ENCODE results near the gene MDFI. TPM values are rescaled to one million over a fixed set of nuclear protein-coding genes. Genes with fewer than 3 reads are reported as not detected.

MDFI gene
- polyA plus RNA-seq, 1 donor from 2014 or later = 42.5 TPM

- Histone ChIP-seq H3K9ac (ENCODE audit: low read length) (no peak overlapping the region), H3K27ac (ENCODE audit: low read length) (no peak overlapping the region), H3K27me3 (ENCODE audit: insufficient read depth, low read depth, low read length) (no peaks in the 10 kb centered on the region), H3K79me2 (replicated peaks; ENCODE audit: insufficient read depth, low read length) (no peaks in the 10 kb centered on the region), H3K9me3 (ENCODE audit: low read length) (no peaks in the 10 kb centered on the region), H4K20me1 (ENCODE audit: insufficient read depth) (no peaks in the 10 kb centered on the region), H2AFZ (ENCODE audit: low read depth, low read length) (no peak overlapping the region), H3F3A (ENCODE audit: insufficient read depth, low read length, poor library complexity, severe bottlenecking) (peaks cover 3% of the 10 kb centered on the region), H3K4me2 (ENCODE audit: low read length) (no peak overlapping the region), H3K9me2 (ENCODE audit: insufficient read depth, low read length) (no peaks in the 10 kb centered on the region), H3K4me3 (ENCODE audit: low read length) (no peak overlapping the region), H3K36me3 (ENCODE audit: insufficient read depth, low read length) (no peaks in the 10 kb centered on the region)
- no peak for TF ChIP-seq POLR2AphosphoS5 (IDR thresholded peaks at IDR 0.05)
- TF ChIP-seq MXI1 (conservative IDR thresholded peaks at IDR 0.05; ENCODE audit: poor library complexity, severe bottlenecking) = no peak
- no peak for TF ChIP-seq REST (IDR thresholded peaks at IDR 0.05; ENCODE audit: borderline replicate concordance)
- TF ChIP-seq EZH2 (IDR thresholded peaks at IDR 0.05; ENCODE audit: borderline replicate concordance, insufficient read depth, low read length, poor library complexity, severe bottlenecking) = no peak
- TF ChIP-seq SMC3 (conservative IDR thresholded peaks at IDR 0.05; ENCODE audit: poor library complexity) = no peak
- no peak for TF ChIP-seq TAF1 (IDR thresholded peaks at IDR 0.05; ENCODE audit: low read depth)
- TF ChIP-seq, protein P1, sequence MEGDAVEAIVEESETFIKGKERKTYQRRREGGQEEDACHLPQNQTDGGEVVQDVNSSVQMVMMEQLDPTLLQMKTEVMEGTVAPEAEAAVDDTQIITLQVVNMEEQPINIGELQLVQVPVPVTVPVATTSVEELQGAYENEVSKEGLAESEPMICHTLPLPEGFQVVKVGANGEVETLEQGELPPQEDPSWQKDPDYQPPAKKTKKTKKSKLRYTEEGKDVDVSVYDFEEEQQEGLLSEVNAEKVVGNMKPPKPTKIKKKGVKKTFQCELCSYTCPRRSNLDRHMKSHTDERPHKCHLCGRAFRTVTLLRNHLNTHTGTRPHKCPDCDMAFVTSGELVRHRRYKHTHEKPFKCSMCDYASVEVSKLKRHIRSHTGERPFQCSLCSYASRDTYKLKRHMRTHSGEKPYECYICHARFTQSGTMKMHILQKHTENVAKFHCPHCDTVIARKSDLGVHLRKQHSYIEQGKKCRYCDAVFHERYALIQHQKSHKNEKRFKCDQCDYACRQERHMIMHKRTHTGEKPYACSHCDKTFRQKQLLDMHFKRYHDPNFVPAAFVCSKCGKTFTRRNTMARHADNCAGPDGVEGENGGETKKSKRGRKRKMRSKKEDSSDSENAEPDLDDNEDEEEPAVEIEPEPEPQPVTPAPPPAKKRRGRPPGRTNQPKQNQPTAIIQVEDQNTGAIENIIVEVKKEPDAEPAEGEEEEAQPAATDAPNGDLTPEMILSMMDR (IDR thresholded peaks at IDR 0.05; ENCODE audit: poor library complexity, severe bottlenecking) = no peak
- no peak for TF ChIP-seq EP300 (conservative IDR thresholded peaks at IDR 0.05; ENCODE audit: poor library complexity, severe bottlenecking)
- TF ChIP-seq RAD21 (conservative IDR thresholded peaks at IDR 0.05) = no peak
Observed at GRCh38 chr6:41598670-41599014, 39.6 kb upstream of the MDFI start.

- Histone ChIP-seq H3K27me3 (ENCODE audit: insufficient read depth, low read depth, low read length) (no peaks in the 10 kb centered on the region), H3K4me3 (ENCODE audit: low read length) (no peak overlapping the region), H3K27ac (ENCODE audit: low read length) (no peak overlapping the region), H3K36me3 (ENCODE audit: insufficient read depth, low read length) (no peaks in the 10 kb centered on the region), H3K9ac (ENCODE audit: low read length) (no peak overlapping the region), H3K79me2 (replicated peaks; ENCODE audit: insufficient read depth, low read length) (no peaks in the 10 kb centered on the region), H3K4me2 (ENCODE audit: low read length) (no peak overlapping the region), H3K9me2 (ENCODE audit: insufficient read depth, low read length) (no peaks in the 10 kb centered on the region), H4K20me1 (ENCODE audit: insufficient read depth) (no peaks in the 10 kb centered on the region), H3F3A (ENCODE audit: insufficient read depth, low read length, poor library complexity, severe bottlenecking) (peaks cover 3% of the 10 kb centered on the region), H2AFZ (ENCODE audit: low read depth, low read length) (no peak overlapping the region), H3K9me3 (ENCODE audit: low read length) (no peaks in the 10 kb centered on the region)
- TF ChIP-seq POLR2AphosphoS5 (IDR thresholded peaks at IDR 0.05) (no peak), EZH2 (IDR thresholded peaks at IDR 0.05; ENCODE audit: borderline replicate concordance, insufficient read depth, low read length, poor library complexity, severe bottlenecking) (no peak), REST (IDR thresholded peaks at IDR 0.05; ENCODE audit: borderline replicate concordance) (no peak), SMC3 (conservative IDR thresholded peaks at IDR 0.05; ENCODE audit: poor library complexity) (no peak), MXI1 (conservative IDR thresholded peaks at IDR 0.05; ENCODE audit: poor library complexity, severe bottlenecking) (no peak), RAD21 (conservative IDR thresholded peaks at IDR 0.05) (no peak), TAF1 (IDR thresholded peaks at IDR 0.05; ENCODE audit: low read depth) (no peak), EP300 (conservative IDR thresholded peaks at IDR 0.05; ENCODE audit: poor library complexity, severe bottlenecking) (no peak)
- TF ChIP-seq, protein P1 (IDR thresholded peaks at IDR 0.05; ENCODE audit: poor library complexity, severe bottlenecking) = no peak
Observed at GRCh38 chr6:41599015-41599851, 39.0 kb upstream of the MDFI start.

Measured in neural cell (in vitro differentiated cells).